Esophagus mucosa (tissue), 1 donor: Measurements from ENCODE around the gene STAP1. TPM values are rescaled to one million over a fixed set of nuclear protein-coding genes. Genes with fewer than 3 reads are reported as not detected.

Experiments
- ATAC-seq: fragments of 200-7000 bp; cut with Tn5 transposase; one replicate; pipeline ENCODE4 v1.9.1; 2020
- total RNA-seq: library from RNA; stranded (reverse); gene quantifications from one replicate; pipeline ENCODE4 v1.2.4, GENCODE V29; 2023
- donor health status: DM: yes; HTN: yes; CAD: no.

The STAP1 gene
- total RNA-seq, 1 donor from 2014 or later, result 0.24 TPM

GRCh38 chr4:67565284-67565683 lies 6.8 kb downstream of the STAP1 start:
- ATAC-seq, result no peak

- ATAC-seq, result no peak
Measured at GRCh38 chr4:67566335-67566734, 7.8 kb downstream of the STAP1 start.

DNA sequence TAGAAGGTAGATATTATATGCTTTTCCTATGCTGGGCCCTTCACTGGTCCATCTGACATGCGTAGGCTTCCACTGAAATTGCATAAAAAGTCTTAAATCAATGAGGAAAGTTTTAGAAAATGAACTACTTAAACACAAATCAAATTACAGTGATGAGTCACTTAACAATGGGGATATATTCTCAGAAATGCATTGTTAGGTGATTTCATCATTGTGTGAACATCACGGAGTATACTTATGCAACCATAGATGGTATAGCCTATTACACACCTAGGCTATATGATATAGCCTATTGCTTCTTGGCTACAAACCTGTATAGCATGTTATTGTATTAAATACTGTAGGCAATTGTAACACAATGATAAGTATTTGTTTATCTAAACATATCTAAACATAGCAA lies 10.3 kb downstream of the STAP1 start:
- ATAC-seq, result peak; percentile 95

GRCh38 chr4:67570537-67570936 lies 12.0 kb downstream of the STAP1 start:
- no peak for ATAC-seq

DNA sequence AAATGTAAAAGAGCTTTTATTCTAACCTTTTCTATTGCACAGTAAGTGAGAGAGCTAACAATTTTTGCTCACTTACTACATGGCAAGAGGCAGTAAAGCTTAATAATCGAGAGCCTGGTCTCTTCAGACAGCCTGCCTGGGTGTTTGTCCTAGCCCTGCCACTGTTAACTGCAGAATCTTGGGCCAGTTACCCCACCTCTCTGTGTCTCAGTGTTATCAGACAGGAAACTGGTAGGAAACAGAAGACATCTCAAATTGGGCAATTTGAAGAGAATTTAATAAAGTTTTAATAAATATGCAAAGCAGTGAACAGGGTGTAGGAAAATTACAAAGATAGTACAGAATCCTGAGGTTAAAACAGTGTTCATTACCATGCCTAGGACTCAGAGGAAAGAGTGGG lies 13.4 kb downstream of the STAP1 start:
- no peak for ATAC-seq

GRCh38 chr4:67573193-67573592 lies 14.7 kb downstream of the STAP1 start:
- ATAC-seq, result no peak

DNA sequence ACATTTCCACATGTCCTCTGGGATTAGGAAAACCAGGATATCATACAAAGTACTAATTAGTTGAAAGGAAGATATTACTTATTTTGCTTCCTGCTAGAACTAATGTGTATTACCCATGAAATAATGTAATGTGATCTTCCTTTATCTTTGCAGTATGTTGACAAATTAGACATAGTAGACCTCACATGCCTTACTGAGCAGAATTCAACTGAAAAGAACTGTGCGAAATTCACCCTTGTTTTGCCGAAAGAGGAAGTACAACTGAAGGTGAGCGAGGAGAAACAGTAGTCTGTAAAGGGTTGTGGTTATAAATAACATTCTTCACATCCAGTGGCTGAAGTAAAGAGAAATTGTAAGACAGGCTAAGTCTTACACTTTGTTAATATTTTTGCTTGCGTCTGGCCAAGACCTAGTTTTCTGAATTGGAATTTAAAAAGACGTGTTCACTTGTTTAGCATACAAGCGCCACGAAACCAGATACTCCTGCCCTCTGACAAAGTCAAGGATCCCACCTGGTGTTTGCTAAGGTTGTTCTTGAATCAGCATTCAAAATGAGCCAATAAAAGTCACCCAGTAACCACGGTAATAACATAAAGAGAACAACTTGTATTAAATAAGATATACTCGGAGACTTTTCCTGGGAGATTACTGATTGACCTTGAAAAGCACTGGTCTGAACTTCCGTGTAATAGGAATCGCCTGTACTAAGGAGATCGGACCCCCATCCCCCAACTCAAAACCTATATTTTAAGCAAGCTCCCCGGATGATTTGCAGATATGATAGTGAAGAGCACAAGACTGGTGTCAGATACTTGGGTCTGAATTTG lies 16.9 kb downstream of the STAP1 start:
- ATAC-seq, result peak; percentile 44

DNA sequence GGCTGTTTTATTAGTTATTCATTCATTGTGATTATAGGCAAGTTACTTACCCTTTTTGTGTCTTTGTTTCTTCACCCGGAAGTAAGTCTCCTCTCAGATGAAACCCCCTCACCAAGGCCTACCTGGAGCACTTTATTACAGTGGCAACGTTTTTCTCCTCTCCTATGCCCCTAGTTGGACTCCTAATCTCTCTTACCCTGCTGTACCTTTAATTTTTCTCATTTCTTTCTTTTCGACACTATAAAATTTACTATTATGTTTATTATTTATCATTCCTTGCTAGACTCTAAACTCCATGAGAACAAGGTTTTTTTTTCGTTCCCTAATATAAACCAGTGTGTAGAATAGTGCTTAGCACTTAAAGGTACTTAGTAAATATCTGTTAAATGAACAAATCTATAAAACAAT lies 17.5 kb downstream of the STAP1 start:
- no peak for ATAC-seq

GRCh38 chr4:67576538-67576937 lies 18.0 kb downstream of the STAP1 start:
- no peak for ATAC-seq

DNA sequence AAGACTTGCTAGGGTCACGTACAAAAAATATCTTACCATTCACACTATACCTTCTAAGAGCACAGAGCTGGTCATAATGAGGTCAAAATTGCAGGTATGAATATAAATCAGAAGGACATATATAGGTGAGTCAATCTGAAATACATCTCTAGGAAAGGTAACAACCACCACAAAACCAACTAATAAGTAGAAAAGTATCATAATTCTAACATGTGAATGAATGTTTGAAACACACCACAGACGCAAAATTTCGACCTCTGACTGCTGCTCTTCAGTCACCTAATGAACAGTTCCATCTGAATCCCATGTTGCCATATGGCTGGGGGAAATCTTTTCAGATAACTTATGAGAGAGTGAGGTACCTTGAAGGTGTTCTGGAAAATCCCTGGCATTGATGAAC lies 22.1 kb downstream of the STAP1 start:
- no peak for ATAC-seq

DNA sequence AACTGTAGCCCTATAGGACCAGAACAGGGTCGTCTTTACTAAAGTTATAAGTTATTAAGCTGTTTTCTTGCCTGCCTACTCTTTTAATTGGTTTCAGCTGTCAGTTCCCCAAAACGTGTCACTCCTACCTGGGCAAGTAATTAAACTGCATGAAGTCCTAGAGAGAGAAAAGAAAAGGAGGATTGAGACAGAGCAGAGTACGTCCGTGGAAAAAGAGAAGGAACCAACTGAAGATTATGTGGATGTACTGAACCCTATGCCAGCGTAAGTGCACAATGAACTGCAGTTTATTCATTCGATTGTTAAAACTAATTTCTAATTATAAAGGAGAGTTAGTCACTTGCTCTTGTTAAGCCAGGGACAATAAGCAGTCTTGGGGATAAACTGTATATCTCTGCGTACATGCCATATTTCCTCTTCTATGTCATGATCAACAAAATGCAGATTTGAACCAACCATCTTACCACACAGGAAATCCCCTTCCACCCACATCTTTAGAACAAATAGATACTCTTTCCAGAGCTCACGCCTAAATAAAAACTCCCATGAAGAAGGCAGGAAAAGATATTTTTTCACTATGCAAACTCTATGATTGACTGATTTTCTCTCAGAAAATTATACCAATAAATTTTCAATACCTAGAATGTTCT lies 22.8 kb downstream of the STAP1 start:
- peak; percentile 22 for ATAC-seq

DNA sequence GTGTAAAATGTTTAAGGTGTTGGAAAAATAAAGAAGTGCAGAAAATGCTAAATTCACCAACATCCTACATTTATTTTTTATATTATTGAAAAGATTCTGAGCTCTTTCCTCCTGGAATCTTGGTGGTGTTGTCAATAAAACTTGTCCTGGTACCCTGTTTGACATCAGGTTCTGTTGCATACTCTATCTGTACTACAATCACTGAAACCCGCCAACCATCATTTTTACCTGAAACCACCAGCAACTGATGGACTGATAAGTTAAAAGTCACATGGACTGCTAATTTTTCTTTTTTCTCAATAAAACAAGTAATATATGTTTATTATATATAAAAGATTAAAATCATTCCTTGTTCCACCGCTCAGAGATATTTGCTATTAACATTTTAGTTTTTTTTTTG lies 23.4 kb downstream of the STAP1 start:
- ATAC-seq, result no peak

DNA sequence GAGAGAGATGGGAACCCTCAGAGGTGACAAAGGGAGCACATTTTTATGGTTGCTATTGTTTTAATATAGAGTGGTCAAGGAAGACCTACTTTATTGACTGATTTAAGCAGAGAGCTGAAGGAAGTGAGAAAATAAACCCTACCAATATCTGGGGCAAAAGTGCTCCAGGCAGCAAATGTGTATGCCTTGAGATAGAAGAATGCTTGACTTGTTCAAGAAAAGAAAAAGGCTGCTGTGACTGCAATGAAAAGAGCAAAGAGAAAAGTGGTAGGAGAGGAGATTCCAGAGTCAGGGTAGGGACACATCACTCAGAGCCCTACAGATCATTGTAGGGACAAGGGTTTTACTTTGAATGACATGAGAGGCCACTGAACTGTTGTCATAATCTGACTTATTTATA lies 26.0 kb downstream of the STAP1 start:
- ATAC-seq, result no peak

DNA sequence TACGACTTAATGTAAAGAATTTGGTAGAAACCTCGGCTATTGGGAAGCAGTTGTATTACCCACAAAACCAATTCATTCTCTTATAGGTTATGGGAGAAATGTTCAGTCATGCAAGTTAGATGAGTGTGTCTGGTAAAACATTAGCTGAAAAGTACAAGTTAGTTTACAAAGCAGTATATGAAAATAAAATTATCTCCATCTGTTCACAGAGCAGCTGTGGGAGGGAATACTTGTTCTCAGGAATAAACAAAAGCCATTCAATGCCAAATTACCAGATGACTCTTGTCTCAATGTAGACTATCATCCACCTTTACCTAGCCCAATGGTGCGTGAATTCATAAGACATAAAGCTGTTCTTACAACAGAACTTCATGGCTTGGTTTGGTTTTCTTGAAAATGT lies 28.6 kb downstream of the STAP1 start:
- ATAC-seq, result no peak

GRCh38 chr4:67593741-67594175 lies 35.2 kb downstream of the STAP1 start:
- ATAC-seq, result peak; percentile 23

DNA sequence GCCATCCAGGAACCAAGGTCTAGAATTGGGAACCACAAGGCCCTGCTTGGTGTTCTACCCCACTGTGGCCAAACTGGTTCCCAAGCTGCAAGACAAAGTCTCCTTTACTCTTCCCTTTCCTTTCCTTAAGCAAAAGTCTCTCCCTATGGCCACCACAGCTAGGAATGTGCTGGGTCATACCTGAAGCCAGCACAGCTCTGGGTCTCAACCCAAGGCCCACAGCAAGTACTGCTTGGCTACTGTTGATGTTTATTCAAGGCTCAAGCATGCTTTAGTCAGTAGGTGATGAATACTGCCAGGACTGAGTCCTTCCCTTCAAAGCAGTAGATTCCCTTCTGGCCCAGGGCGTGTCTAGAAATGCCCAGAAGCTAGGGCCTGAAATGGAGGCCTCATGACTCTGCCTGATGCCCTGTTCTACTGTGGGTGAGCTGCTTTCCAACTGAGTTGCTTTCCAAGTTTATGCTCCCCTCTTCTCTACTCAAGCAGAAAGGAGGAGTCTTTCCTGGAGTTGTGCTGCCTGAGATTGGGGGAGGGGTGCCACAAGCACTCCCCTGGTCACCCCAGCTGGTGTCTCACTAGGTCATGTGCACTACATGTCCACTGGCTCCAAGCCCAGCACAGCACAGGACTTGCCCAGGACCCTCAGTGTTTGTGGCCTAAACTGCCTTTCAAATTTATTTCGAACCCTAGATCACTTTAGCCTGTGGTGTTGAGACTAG lies 44.9 kb downstream of the STAP1 start:
- peak; percentile 95 for ATAC-seq

GRCh38 chr4:67604029-67604381 lies 45.5 kb downstream of the STAP1 start:
- ATAC-seq, result peak; percentile 25

- ATAC-seq, result no peak
Measured at GRCh38 chr4:67604749-67605148, 46.2 kb downstream of the STAP1 start.

- no peak for ATAC-seq
Measured at GRCh38 chr4:67608027-67608426, 49.5 kb downstream of the STAP1 start.

GRCh38 chr4:67614186-67614585 lies 55.7 kb downstream of the STAP1 start:
- no peak for ATAC-seq

- ATAC-seq, result no peak
Measured at GRCh38 chr4:67615119-67615518, 56.6 kb downstream of the STAP1 start.

DNA sequence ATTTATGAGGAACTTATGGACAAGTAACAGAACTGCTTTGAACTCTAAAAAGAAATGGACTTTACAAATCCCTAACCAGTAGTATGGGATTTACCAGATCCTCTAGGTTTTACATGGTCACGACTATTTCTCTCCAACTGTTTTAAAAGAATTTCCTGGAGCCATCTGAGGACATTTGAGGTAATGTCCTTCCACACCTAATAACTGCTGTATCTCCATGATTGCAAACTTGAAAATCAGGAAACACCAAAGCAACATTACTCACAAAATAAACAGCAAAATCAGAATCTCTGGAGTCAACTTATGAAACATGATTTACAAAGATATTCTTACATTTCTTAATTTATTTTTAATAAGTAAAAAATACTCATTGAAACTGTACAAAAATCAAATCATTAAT lies 58.0 kb downstream of the STAP1 start:
- ATAC-seq, result peak; percentile 61

GRCh38 chr4:67624939-67625338 lies 66.4 kb downstream of the STAP1 start:
- ATAC-seq, result no peak

GRCh38 chr4:67632492-67632891 lies 74.0 kb downstream of the STAP1 start:
- ATAC-seq, result no peak
